ENCODE data around the gene SCARB1.

The SCARB1 gene

GRCh38 chr12:124737772-124738635 lies 125.7 kb downstream of the SCARB1 start:
- H3K27me3 ChIP-seq (ENCODE audit: control insufficient read depth, insufficient read depth, low read length), result no peaks in the 10 kb centered on the region
- H3K36me3 ChIP-seq (ENCODE audit: control insufficient read depth, insufficient read depth, low read length), result no peaks in the 10 kb centered on the region
- peaks cover 6% of the 10 kb centered on the region; the same call in 1 of the 2 replicates for H3K4me1 ChIP-seq (ENCODE audit: control insufficient read depth, insufficient read depth, low read length)
- H3K9ac ChIP-seq (ENCODE audit: low read depth, low read length), result no peak overlapping the region
- no peak overlapping the region for H3K27ac ChIP-seq (ENCODE audit: low read depth, low read length)
- H3K4me3 ChIP-seq (ENCODE audit: low read depth, low read length), result no peak overlapping the region
- no peaks in the 10 kb centered on the region for H3K9me3 ChIP-seq (ENCODE audit: control insufficient read depth, insufficient read depth, low read length)

GRCh38 chr12:124737040-124737419 lies 126.6 kb downstream of the SCARB1 start:
- Histone ChIP-seq H3K9me3 (ENCODE audit: control insufficient read depth, insufficient read depth, low read length) (no peaks in the 10 kb centered on the region), H3K4me3 (ENCODE audit: low read depth, low read length) (no peak overlapping the region), H3K36me3 (ENCODE audit: control insufficient read depth, insufficient read depth, low read length) (no peaks in the 10 kb centered on the region), H3K27ac (ENCODE audit: low read depth, low read length) (no peak overlapping the region), H3K4me1 (ENCODE audit: control insufficient read depth, insufficient read depth, low read length) (peaks cover 8% of the 10 kb centered on the region; the same call in 1 of the 2 replicates), H3K27me3 (ENCODE audit: control insufficient read depth, insufficient read depth, low read length) (no peaks in the 10 kb centered on the region), H3K9ac (ENCODE audit: low read depth, low read length) (no peak overlapping the region)

GRCh38 chr12:124736115-124737039 lies 127.3 kb downstream of the SCARB1 start:
- H3K4me3 ChIP-seq (ENCODE audit: low read depth, low read length), result no peak overlapping the region
- H3K27ac ChIP-seq (ENCODE audit: low read depth, low read length), result no peak overlapping the region
- peaks cover 8% of the 10 kb centered on the region; the same call in 1 of the 2 replicates for H3K4me1 ChIP-seq (ENCODE audit: control insufficient read depth, insufficient read depth, low read length)
- no peaks in the 10 kb centered on the region for H3K27me3 ChIP-seq (ENCODE audit: control insufficient read depth, insufficient read depth, low read length)
- H3K36me3 ChIP-seq (ENCODE audit: control insufficient read depth, insufficient read depth, low read length), result no peaks in the 10 kb centered on the region
- no peaks in the 10 kb centered on the region for H3K9me3 ChIP-seq (ENCODE audit: control insufficient read depth, insufficient read depth, low read length)
- H3K9ac ChIP-seq (ENCODE audit: low read depth, low read length), result no peak overlapping the region

- Histone ChIP-seq H3K9ac (ENCODE audit: low read depth, low read length) (no peak overlapping the region), H3K9me3 (ENCODE audit: control insufficient read depth, insufficient read depth, low read length) (no peaks in the 10 kb centered on the region), H3K4me3 (ENCODE audit: low read depth, low read length) (no peak overlapping the region), H3K27ac (ENCODE audit: low read depth, low read length) (peak overlapping the region; percentile 67), H3K27me3 (ENCODE audit: control insufficient read depth, insufficient read depth, low read length) (no peaks in the 10 kb centered on the region), H3K36me3 (ENCODE audit: control insufficient read depth, insufficient read depth, low read length) (no peaks in the 10 kb centered on the region), H3K4me1 (ENCODE audit: control insufficient read depth, insufficient read depth, low read length) (peaks cover 8% of the 10 kb centered on the region; the same call in 1 of the 2 replicates)
These were observed 129.4 kb downstream of the SCARB1 start for GRCh38 chr12:124734224-124734788.

- H3K36me3 ChIP-seq (ENCODE audit: control insufficient read depth, insufficient read depth, low read length), result no peaks in the 10 kb centered on the region
- H3K4me3 ChIP-seq (ENCODE audit: low read depth, low read length), result no peak overlapping the region
- no peak overlapping the region for H3K9ac ChIP-seq (ENCODE audit: low read depth, low read length)
- no peaks in the 10 kb centered on the region for H3K9me3 ChIP-seq (ENCODE audit: control insufficient read depth, insufficient read depth, low read length)
- no peaks in the 10 kb centered on the region for H3K27me3 ChIP-seq (ENCODE audit: control insufficient read depth, insufficient read depth, low read length)
- H3K4me1 ChIP-seq (ENCODE audit: control insufficient read depth, insufficient read depth, low read length), result peaks cover 8% of the 10 kb centered on the region; the same call in 1 of the 2 replicates
- no peak overlapping the region for H3K27ac ChIP-seq (ENCODE audit: low read depth, low read length)
These were observed 130.6 kb downstream of the SCARB1 start for GRCh38 chr12:124733086-124733485.

- no peaks in the 10 kb centered on the region for H3K27me3 ChIP-seq (ENCODE audit: control insufficient read depth, insufficient read depth, low read length)
- peaks cover 8% of the 10 kb centered on the region; the same call in 1 of the 2 replicates for H3K4me1 ChIP-seq (ENCODE audit: control insufficient read depth, insufficient read depth, low read length)
- H3K27ac ChIP-seq (ENCODE audit: low read depth, low read length), result no peak overlapping the region
- no peaks in the 10 kb centered on the region for H3K36me3 ChIP-seq (ENCODE audit: control insufficient read depth, insufficient read depth, low read length)
- H3K9me3 ChIP-seq (ENCODE audit: control insufficient read depth, insufficient read depth, low read length), result no peaks in the 10 kb centered on the region
- no peak overlapping the region for H3K4me3 ChIP-seq (ENCODE audit: low read depth, low read length)
- no peak overlapping the region for H3K9ac ChIP-seq (ENCODE audit: low read depth, low read length)
These were observed 131.2 kb downstream of the SCARB1 start for GRCh38 chr12:124732275-124733075.

- H3K27ac ChIP-seq (ENCODE audit: low read depth, low read length), result no peak overlapping the region
- H3K9me3 ChIP-seq (ENCODE audit: control insufficient read depth, insufficient read depth, low read length), result no peaks in the 10 kb centered on the region
- no peaks in the 10 kb centered on the region for H3K27me3 ChIP-seq (ENCODE audit: control insufficient read depth, insufficient read depth, low read length)
- no peaks in the 10 kb centered on the region for H3K36me3 ChIP-seq (ENCODE audit: control insufficient read depth, insufficient read depth, low read length)
- H3K4me3 ChIP-seq (ENCODE audit: low read depth, low read length), result no peak overlapping the region
- peaks cover 8% of the 10 kb centered on the region; the same call in 1 of the 2 replicates for H3K4me1 ChIP-seq (ENCODE audit: control insufficient read depth, insufficient read depth, low read length)
- H3K9ac ChIP-seq (ENCODE audit: low read depth, low read length), result no peak overlapping the region
These were observed 131.8 kb downstream of the SCARB1 start for GRCh38 chr12:124731869-124732268.

- no peaks in the 10 kb centered on the region for H3K36me3 ChIP-seq (ENCODE audit: control insufficient read depth, insufficient read depth, low read length)
- no peak overlapping the region for H3K27ac ChIP-seq (ENCODE audit: low read depth, low read length)
- peaks cover 8% of the 10 kb centered on the region; the same call in 1 of the 2 replicates for H3K4me1 ChIP-seq (ENCODE audit: control insufficient read depth, insufficient read depth, low read length)
- no peak overlapping the region for H3K9ac ChIP-seq (ENCODE audit: low read depth, low read length)
- no peaks in the 10 kb centered on the region for H3K27me3 ChIP-seq (ENCODE audit: control insufficient read depth, insufficient read depth, low read length)
- H3K9me3 ChIP-seq (ENCODE audit: control insufficient read depth, insufficient read depth, low read length), result no peaks in the 10 kb centered on the region
- H3K4me3 ChIP-seq (ENCODE audit: low read depth, low read length), result no peak overlapping the region
These were observed 133.2 kb downstream of the SCARB1 start for GRCh38 chr12:124730455-124730932.

- H3K4me1 ChIP-seq (ENCODE audit: control insufficient read depth, insufficient read depth, low read length), result 0 out of 2 replicates have a peak, but pooled peaks cover 2% of the 10 kb centered on the region
These were observed 135.7 kb downstream of the SCARB1 start for GRCh38 chr12:124727922-124728321.

GRCh38 chr12:124727264-124727800 lies 136.3 kb downstream of the SCARB1 start:
- Histone ChIP-seq H3K4me1 (ENCODE audit: control insufficient read depth, insufficient read depth, low read length) (no peaks in the 10 kb centered on the region), H3K27ac (ENCODE audit: low read depth, low read length) (no peak overlapping the region), H3K36me3 (ENCODE audit: control insufficient read depth, insufficient read depth, low read length) (no peaks in the 10 kb centered on the region), H3K4me3 (ENCODE audit: low read depth, low read length) (no peak overlapping the region), H3K9me3 (ENCODE audit: control insufficient read depth, insufficient read depth, low read length) (no peaks in the 10 kb centered on the region), H3K27me3 (ENCODE audit: control insufficient read depth, insufficient read depth, low read length) (no peaks in the 10 kb centered on the region), H3K9ac (ENCODE audit: low read depth, low read length) (no peak overlapping the region)

More at GRCh38 chr12:124727922-124728321, 135.7 kb downstream of the SCARB1 start:
- Histone ChIP-seq H3K27ac (ENCODE audit: low read depth, low read length) (no peak overlapping the region), H3K27me3 (ENCODE audit: control insufficient read depth, insufficient read depth, low read length) (no peaks in the 10 kb centered on the region), H3K36me3 (ENCODE audit: control insufficient read depth, insufficient read depth, low read length) (no peaks in the 10 kb centered on the region), H3K4me3 (ENCODE audit: low read depth, low read length) (no peak overlapping the region), H3K9me3 (ENCODE audit: control insufficient read depth, insufficient read depth, low read length) (no peaks in the 10 kb centered on the region), H3K9ac (ENCODE audit: low read depth, low read length) (no peak overlapping the region)
